ENCODE results near the gene HIGD1B.

The HIGD1B gene

GRCh38 chr17:44878627-44879221 lies 31.0 kb downstream of the HIGD1B start:
- FAIRE-seq = peak; percentile 49
- peak; percentile 22 for DNase-seq (ENCODE audit: low spot score)

- FAIRE-seq (no peak), DNase-seq (ENCODE audit: low spot score) (no peak)
Observed at GRCh38 chr17:44879376-44879775, 31.7 kb downstream of the HIGD1B start.

- DNase-seq (ENCODE audit: low spot score) = no peak
- FAIRE-seq = no peak
Observed at GRCh38 chr17:44880062-44880461, 32.4 kb downstream of the HIGD1B start.

- DNase-seq (ENCODE audit: low spot score) (no peak), FAIRE-seq (no peak)
Observed at GRCh38 chr17:44881145-44881544, 33.5 kb downstream of the HIGD1B start.

GRCh38 chr17:44884941-44885340 lies 37.3 kb downstream of the HIGD1B start:
- DNase-seq (ENCODE audit: low spot score) (no peak), FAIRE-seq (no peak)

- DNase-seq (ENCODE audit: low spot score) = no peak
- no peak for FAIRE-seq
Observed at GRCh38 chr17:44887016-44887415, 39.3 kb downstream of the HIGD1B start.

- DNase-seq (ENCODE audit: low spot score) = no peak
- FAIRE-seq = no peak
Observed at GRCh38 chr17:44887971-44888954, 40.6 kb downstream of the HIGD1B start.

GRCh38 chr17:44889003-44889402 lies 41.3 kb downstream of the HIGD1B start:
- DNase-seq (ENCODE audit: low spot score) = no peak
- FAIRE-seq = no peak

- DNase-seq (ENCODE audit: low spot score) (no peak), FAIRE-seq (no peak)
Observed at GRCh38 chr17:44892250-44892649, 44.6 kb downstream of the HIGD1B start.

GRCh38 chr17:44894642-44895041 lies 47.0 kb downstream of the HIGD1B start:
- DNase-seq (ENCODE audit: low spot score) (no peak), FAIRE-seq (no peak)

GRCh38 chr17:44898768-44899073 lies 51.0 kb downstream of the HIGD1B start:
- no peak for DNase-seq (ENCODE audit: low spot score)
- no peak for FAIRE-seq

GRCh38 chr17:44899074-44899782 lies 51.5 kb downstream of the HIGD1B start, which contains the start of gene EFTUD2:
Gene EFTUD2, minus strand, starts transcription at chr17:44899445. Its CDS starts 4,924 bp downstream, at chr17:44894521.
- FAIRE-seq = no peak
- peak; percentile 79 for DNase-seq (ENCODE audit: low spot score)

Data from RCC 7860 (cell line).